Natural killer cell (primary cell): ENCODE data around the gene PRR35. TPM values are rescaled to one million over a fixed set of nuclear protein-coding genes. Genes with fewer than 3 reads are reported as not detected.

Experiments
- ATAC-seq, 3 donors: fragments of 150-1000 bp in 2 of 3; fragments of 200-7000 bp in 1 of 3; cut with Tn5 transposase; 1 replicate in 1 of 3; 2 replicates in 2 of 3; pipeline ENCODE4 v1.10.0; 2021; ENCODE audit warnings: mild to moderate bottlenecking in 2 of 3, moderate library complexity in 2 of 3
- DNase-seq, 2 donors: peaks; one replicate each; pipeline versions ENCODE4 v3.0.0 to v3.0.0-alpha.2; 2013 to 2021; ENCODE audit warnings: mixed read lengths in 1 of 2
- H3K27ac ChIP-seq: one replicate; pipeline ENCODE4 v1.5.1; 2013; ENCODE audit warnings: mild to moderate bottlenecking, low read length
- H3K27me3 ChIP-seq: one replicate; pipeline ENCODE4 v1.6.1; 2013; ENCODE audit warnings: low read length; ENCODE audit not compliant: control insufficient read depth, insufficient read depth
- H3K36me3 ChIP-seq: one replicate; pipeline ENCODE4 v1.6.1; 2013; ENCODE audit warnings: low read length; ENCODE audit not compliant: control insufficient read depth, insufficient read depth
- H3K4me1 ChIP-seq: one replicate; pipeline ENCODE4 v1.6.1; 2013; ENCODE audit warnings: low read length; ENCODE audit not compliant: control insufficient read depth, insufficient read depth
- H3K4me3 ChIP-seq: one replicate; pipeline ENCODE4 v1.5.1; 2013; ENCODE audit warnings: low read length
- H3K9me3 ChIP-seq: one replicate; pipeline ENCODE4 v1.6.1; 2013; ENCODE audit warnings: low read length; ENCODE audit not compliant: control insufficient read depth, insufficient read depth
- H3K27ac Mint-ChIP-seq, 2 donors: one replicate each; pipeline ENCODE4 v1.8.0; 2022; ENCODE audit warnings: mild to moderate bottlenecking in 2 of 2, mixed read lengths in 2 of 2, moderate library complexity in 1 of 2
- H3K27me3 Mint-ChIP-seq, 2 donors: one replicate each; pipeline ENCODE4 v1.8.0; 2022; ENCODE audit warnings: low read depth in 2 of 2, mixed read lengths in 2 of 2
- H3K36me3 Mint-ChIP-seq: one replicate; pipeline ENCODE4 v1.8.0; 2022; ENCODE audit warnings: mixed read lengths
- H3K4me1 Mint-ChIP-seq, 2 donors: one replicate each; pipeline ENCODE4 v1.8.0; 2022; ENCODE audit warnings: mixed read lengths in 2 of 2
- H3K4me3 Mint-ChIP-seq: one replicate; pipeline ENCODE4 v1.8.0; 2022; ENCODE audit warnings: mild to moderate bottlenecking, moderate library complexity, mixed read lengths
- H3K9me3 Mint-ChIP-seq, 2 donors: one replicate each; pipeline ENCODE4 v1.8.0; 2022; ENCODE audit warnings: mixed read lengths in 2 of 2
- CTCF ChIP-seq: fragments of 200-600 bp; IDR thresholded peaks from one replicate; pipeline ENCODE4 v1.8.0; 2022; ENCODE audit warnings: antibody characterized with exemption
- WGBS: methylation state at CpG from one replicate; pipeline ENCODE4 v1.1.7; 2013; ENCODE audit warnings: missing lambda C conversion rate; ENCODE audit not compliant: insufficient coverage; 5-methylcytosine and 5-hydroxymethylcytosine counted together
- intact Hi-C: fragments of 100-400 bp; cut with micrococcal nuclease; formaldehyde crosslinking; loops from one replicate; pipeline ENCODE4 v1.14.2; 2022
- total RNA-seq, 4 donors: library from RNA; stranded (reverse); fragments of 120-200 nt in 1 of 4; gene quantifications; one replicate each; pipeline versions ENCODE4 v1.2.3 to v1.2.4, GENCODE V29; 2013 to 2022

Gene PRR35
- total RNA-seq, 3 donors from 2014 or later (not counting 1 experiment from before 2014, with no cell fraction given) = 0.20 TPM; not detected in 2

GRCh38 chr16:560701-561412 is 663 bp downstream of the PRR35 start:
- Histone ChIP-seq H3K36me3 (no peaks in the 10 kb centered on the region), H3K27me3 (peaks cover 10% of the 10 kb centered on the region), H3K27ac (no peak overlapping the region), H3K9me3 (no peaks in the 10 kb centered on the region), H3K4me3 (no peak overlapping the region), H3K4me1 (no peaks in the 10 kb centered on the region)
- Mint-ChIP-seq H3K36me3 (no peaks in the 10 kb centered on the region), H3K4me1 (no peaks in the 10 kb centered on the region), H3K4me3 (no peak overlapping the region), H3K9me3 (no peaks in the 10 kb centered on the region), H3K27me3 (peaks cover 0 to 4% of the 10 kb centered on the region in 2 donors), H3K27ac (no peak overlapping the region)
- 34% methylated on average over 53 of the region's 54 CpGs for WGBS
- intact Hi-C loops = no loop called here
- no peak for TF ChIP-seq CTCF
- ATAC-seq (no peak), DNase-seq (no peak)

DNA sequence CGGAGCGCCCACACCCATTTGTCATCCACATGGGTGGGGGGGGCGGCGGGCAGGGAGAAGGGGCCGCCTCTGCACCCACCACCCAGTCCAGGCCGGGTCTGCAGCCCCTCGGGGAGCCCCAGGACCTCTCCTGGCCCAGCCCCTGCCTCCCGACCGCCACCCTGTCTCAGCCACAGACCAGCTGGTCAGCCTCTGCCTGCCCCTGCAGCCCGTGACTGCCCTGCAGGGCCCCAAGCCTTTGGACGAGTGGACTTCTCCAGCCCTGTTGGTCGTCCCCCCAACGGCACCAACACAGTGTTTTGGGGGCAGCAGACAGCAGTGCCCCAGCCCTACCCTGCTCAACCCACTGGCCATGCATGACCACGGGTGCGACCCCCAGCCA is 1.2 kb downstream of the PRR35 start:
- H3K4me3 ChIP-seq = no peak overlapping the region
- Mint-ChIP-seq H3K27ac (no peak overlapping the region), H3K9me3 (no peaks in the 10 kb centered on the region), H3K4me1 (peaks cover 0 to under 1% of the 10 kb centered on the region in 2 donors), H3K4me3 (no peak overlapping the region), H3K36me3 (no peaks in the 10 kb centered on the region), H3K27me3 (peaks cover 0 to 4% of the 10 kb centered on the region in 2 donors)
- no peak for TF ChIP-seq CTCF
- no peaks in the 10 kb centered on the region for H3K36me3 ChIP-seq
- H3K9me3 ChIP-seq = no peaks in the 10 kb centered on the region
- no peak for ATAC-seq
- intact Hi-C loops = no loop called here
- DNase-seq = no peak
- H3K27ac ChIP-seq = no peak overlapping the region
- WGBS = 84% methylated on average over 15 of the region's 15 CpGs
- peaks cover 10% of the 10 kb centered on the region for H3K27me3 ChIP-seq
- H3K4me1 ChIP-seq = peaks cover 4% of the 10 kb centered on the region

DNA sequence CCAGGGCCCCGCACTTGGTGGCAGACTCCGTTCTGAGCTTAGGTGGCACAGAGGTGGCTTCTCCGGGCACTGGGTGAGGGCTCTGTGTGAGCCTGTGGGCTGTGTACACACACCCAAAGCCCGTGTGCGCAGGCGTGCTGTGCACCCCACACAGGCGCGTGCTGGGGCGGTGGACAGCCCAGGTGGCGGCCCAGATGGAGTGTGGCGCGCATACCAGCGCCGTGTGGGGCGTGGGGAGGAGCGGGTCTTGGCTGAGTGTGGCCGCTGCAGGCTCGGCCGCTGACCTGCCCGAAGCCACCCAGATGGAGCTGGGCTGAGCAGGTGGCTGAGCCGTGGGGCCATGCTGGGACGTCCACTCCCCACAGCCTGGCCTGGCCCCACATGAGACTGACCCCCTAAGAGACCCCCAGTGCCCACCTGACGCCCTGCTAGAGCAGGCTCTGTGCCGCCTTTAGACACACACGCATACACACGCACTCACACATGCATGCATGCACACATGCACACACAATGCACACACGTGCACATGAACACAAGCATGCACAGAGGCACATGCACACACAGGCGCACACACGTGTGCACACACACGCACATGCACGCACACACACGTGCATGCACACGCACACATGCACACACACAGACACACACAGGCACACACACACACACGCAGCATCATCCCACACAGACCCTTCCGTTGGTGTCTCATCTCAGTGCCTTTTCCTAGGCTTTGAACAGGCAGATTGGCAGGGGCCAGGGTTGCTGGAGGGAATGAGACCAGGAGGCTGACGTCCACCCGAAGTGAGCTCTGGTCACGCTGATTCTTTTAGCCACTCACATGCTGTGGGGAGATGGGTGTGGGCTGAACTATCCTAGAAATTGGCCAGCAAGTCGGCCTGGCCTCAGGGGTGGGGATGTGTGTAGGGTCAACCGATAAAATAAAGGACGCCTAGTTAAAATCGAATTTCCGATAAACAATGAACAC is 2.1 kb downstream of the PRR35 start:
- Histone ChIP-seq H3K9me3 (no peaks in the 10 kb centered on the region), H3K4me1 (peaks cover 13% of the 10 kb centered on the region), H3K4me3 (no peak overlapping the region), H3K27me3 (peaks cover 10% of the 10 kb centered on the region), H3K27ac (no peak overlapping the region), H3K36me3 (no peaks in the 10 kb centered on the region)
- TF ChIP-seq CTCF = no peak
- Mint-ChIP-seq H3K9me3 (no peaks in the 10 kb centered on the region), H3K36me3 (no peaks in the 10 kb centered on the region), H3K27ac (no peak overlapping the region), H3K27me3 (peaks cover 0 to 4% of the 10 kb centered on the region in 2 donors), H3K4me3 (no peak overlapping the region), H3K4me1 (peaks cover 0 to 8% of the 10 kb centered on the region in 2 donors)
- no peak for ATAC-seq
- DNase-seq = no peak
- intact Hi-C loops = no loop called here
- WGBS = 94% methylated on average over 43 of the region's 43 CpGs
